WTC11 (cell line): ENCODE measurements around the gene STKLD1. TPM values are rescaled to one million over a fixed set of nuclear protein-coding genes. Genes with fewer than 3 reads are reported as not detected.

ENCODE experiments used
- ATAC-seq: fragments of 200-7000 bp; cut with Tn5 transposase; 2 replicates; pipeline ENCODE4 v1.10.0; 2021; ENCODE audit warnings: mild to moderate bottlenecking, moderate library complexity
- CTCF ChIA-PET: fragments of 300-600 bp; sonication (Branson Sonifier 250); formaldehyde crosslinking; loops from one replicate; lab custom pipeline; 2021; ENCODE audit warnings: antibody characterized with exemption; lab: Charles Lee
- POLR2A ChIA-PET: fragments of 350-600 bp; sonication (Branson Sonifier 250); formaldehyde crosslinking; loops from one replicate; lab custom pipeline; 2021; ENCODE audit warnings: antibody characterized with exemption; lab: Charles Lee
- DNase-seq: peaks from one replicate; pipeline ENCODE4 v3.0.0; 2021; ENCODE audit warnings: low spot score
- H3K27ac Mint-ChIP-seq: 2 replicates; pipeline ENCODE4 v1.8.0; 2021; ENCODE audit warnings: mixed read lengths
- H3K27me3 Mint-ChIP-seq: 2 replicates; pipeline ENCODE4 v1.8.0; 2021; ENCODE audit warnings: low read depth, mild to moderate bottlenecking, moderate library complexity, mixed read lengths
- H3K36me3 Mint-ChIP-seq: 2 replicates; pipeline ENCODE4 v1.8.0; 2021; ENCODE audit warnings: mixed read lengths
- H3K4me1 Mint-ChIP-seq: 2 replicates; pipeline ENCODE4 v1.8.0; 2022; ENCODE audit warnings: mixed read lengths
- H3K4me3 Mint-ChIP-seq: 2 replicates; pipeline ENCODE4 v1.8.0; 2021; ENCODE audit warnings: mild to moderate bottlenecking, moderate library complexity, mixed read lengths
- H3K9me3 Mint-ChIP-seq: 2 replicates; pipeline ENCODE4 v1.8.0; 2021; ENCODE audit warnings: mixed read lengths
- AFF4 ChIP-seq: sonication (generic); formaldehyde crosslinking; IDR thresholded peaks from 2 replicates; pipeline ENCODE4 v1.8.1; 2023; ENCODE audit warnings: mild to moderate bottlenecking, missing genetic modification reagents, borderline replicate concordance
- FOXK1 ChIP-seq: sonication (generic); formaldehyde crosslinking; IDR thresholded peaks from 2 replicates; pipeline ENCODE4 v1.8.0; 2022; ENCODE audit warnings: mild to moderate bottlenecking, moderate library complexity, missing genetic modification reagents
- IRF2 ChIP-seq: sonication (generic); formaldehyde crosslinking; IDR thresholded peaks from 2 replicates; pipeline ENCODE4 v1.8.0; 2022; ENCODE audit warnings: low read depth, missing genetic modification reagents, borderline replicate concordance
- MAX ChIP-seq: sonication (generic); formaldehyde crosslinking; IDR thresholded peaks from 2 replicates; pipeline ENCODE4 v1.8.0; 2022; ENCODE audit warnings: mild to moderate bottlenecking, missing genetic modification reagents
- PRDM15 ChIP-seq: sonication (generic); formaldehyde crosslinking; IDR thresholded peaks from 2 replicates; pipeline ENCODE4 v1.8.0; 2022; ENCODE audit warnings: missing genetic modification reagents
- RELA ChIP-seq: sonication (generic); formaldehyde crosslinking; IDR thresholded peaks from 2 replicates; pipeline ENCODE4 v1.8.1; 2022; ENCODE audit warnings: missing genetic modification reagents, mild to moderate bottlenecking, borderline replicate concordance
- USF1 ChIP-seq: sonication (generic); formaldehyde crosslinking; IDR thresholded peaks from 2 replicates; pipeline ENCODE4 v1.8.0; 2022; ENCODE audit warnings: mild to moderate bottlenecking, missing genetic modification reagents
- ZNF281 ChIP-seq: sonication (generic); formaldehyde crosslinking; IDR thresholded peaks from 2 replicates; pipeline ENCODE4 v1.8.0; 2023; ENCODE audit warnings: mild to moderate bottlenecking, missing genetic modification reagents
- ZNF416 ChIP-seq: fragments of 250-450 bp; sonication (Bioruptor Pico); IDR thresholded peaks from 2 replicates; pipeline ENCODE4 v1.9.0; 2021; ENCODE audit warnings: mild to moderate bottlenecking, inconsistent platforms
- ZNF512 ChIP-seq: sonication (generic); formaldehyde crosslinking; IDR thresholded peaks from 2 replicates; pipeline ENCODE4 v1.8.1; 2022; ENCODE audit warnings: missing genetic modification reagents, borderline replicate concordance
- total RNA-seq: library from RNA; stranded (reverse); gene quantifications from 3 replicates; pipeline ENCODE4 v1.2.3, GENCODE V29; 2021

STKLD1 gene
- total RNA-seq, 1 experiment from 2014 or later: 0.98 TPM

- no peak for TF ChIP-seq IRF2 (CRISPR knock-in tag)
- TF ChIP-seq, all 79 proteins: peak for 0
These were observed 21.2 kb downstream of the STKLD1 start (continued) for GRCh38 chr9:133397370-133397769.

GRCh38 chr9:133397895-133398294, 21.7 kb downstream of the STKLD1 start:
- TF ChIP-seq MAX (CRISPR knock-in tag) (no peak), ZNF416 (no peak), RELA (no peak), ZNF281 (CRISPR knock-in tag) (no peak), USF1 (CRISPR knock-in tag) (no peak), PRDM15 (CRISPR knock-in tag) (no peak), FOXK1 (CRISPR knock-in tag) (no peak), AFF4 (CRISPR knock-in tag) (no peak), ZNF512 (CRISPR knock-in tag) (no peak)
- Mint-ChIP-seq H3K4me3 (no peak overlapping the region), H3K27me3 (peaks cover 4% of the 10 kb centered on the region), H3K36me3 (no peaks in the 10 kb centered on the region), H3K4me1 (no peaks in the 10 kb centered on the region), H3K9me3 (no peaks in the 10 kb centered on the region), H3K27ac (no peak overlapping the region)
- ChIA-PET CTCF (interaction anchor here (0.8 to 1.7 kb wide), 3 partner anchors 24 to 89 kb away, joined by 3 to 6 read pairs (median 5); partner anchors contain the start of gene ADAMTS13), POLR2A (no interaction called here)
- no peak for DNase-seq
- ATAC-seq: no peak
